Occipital lobe (tissue), 2 donors: ENCODE measurements around the gene ARIH1. TPM values are rescaled to one million over a fixed set of nuclear protein-coding genes. Genes with fewer than 3 reads are reported as not detected.

Experiments used
- DNase-seq: peaks from one replicate; lab custom pipeline; 2025; lab: John Stamatoyannopoulos, UW
- total RNA-seq: library from RNA; depleted of rRNA; stranded (reverse); fragments of >200 nt; gene quantifications from one replicate; pipeline ENCODE4 v1.2.3, GENCODE V29; 2014

ARIH1 gene
- total RNA-seq, 1 donor from 2014 or later, result 42.7 TPM

GRCh38 chr15:72486144-72486543 is 12.0 kb downstream of the ARIH1 start:
- DNase-seq, result no peak

GRCh38 chr15:72487070-72487797 is 13.1 kb downstream of the ARIH1 start:
- DNase-seq, result no peak

DNA sequence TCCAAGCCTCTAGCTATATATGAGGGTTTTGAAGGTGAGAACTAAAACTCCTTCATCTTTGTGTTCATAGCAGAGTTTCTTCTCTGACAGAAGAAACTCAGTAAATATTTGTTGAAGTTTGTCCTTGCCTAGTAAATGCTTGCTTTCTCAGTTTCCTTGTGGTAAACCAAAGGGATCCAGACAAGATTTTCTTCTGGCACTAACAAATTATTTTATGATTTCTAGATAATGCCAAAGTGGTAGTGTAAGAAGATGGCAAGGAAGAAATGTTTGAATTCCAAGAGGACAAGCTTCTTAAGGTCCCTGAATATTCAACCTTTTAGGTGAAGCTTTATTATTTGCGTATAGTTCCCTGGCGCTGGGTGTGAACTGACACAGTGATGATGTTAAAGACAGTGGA is 14.4 kb downstream of the ARIH1 start:
- DNase-seq, result no peak

GRCh38 chr15:72489943-72490554 is 15.9 kb downstream of the ARIH1 start:
- no peak for DNase-seq

DNA sequence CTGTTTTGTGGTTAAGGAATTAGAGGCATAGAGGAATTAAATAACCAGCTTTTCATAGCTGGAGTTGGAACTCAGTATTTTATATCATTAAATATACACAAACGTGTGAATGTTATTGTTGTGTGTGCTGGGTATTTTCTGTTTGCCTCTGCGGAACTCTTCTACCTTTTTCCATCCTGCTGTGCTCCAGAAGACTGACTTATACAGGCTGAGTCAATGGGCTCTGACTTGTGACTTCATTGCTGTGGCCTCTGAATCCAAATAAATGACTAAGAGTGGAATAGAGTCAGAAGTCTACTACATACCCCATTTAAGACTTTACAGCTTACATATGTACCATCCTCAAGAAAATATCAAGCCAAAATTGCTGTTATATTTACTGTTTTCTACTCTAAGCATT is 17.6 kb downstream of the ARIH1 start:
- no peak for DNase-seq

DNA sequence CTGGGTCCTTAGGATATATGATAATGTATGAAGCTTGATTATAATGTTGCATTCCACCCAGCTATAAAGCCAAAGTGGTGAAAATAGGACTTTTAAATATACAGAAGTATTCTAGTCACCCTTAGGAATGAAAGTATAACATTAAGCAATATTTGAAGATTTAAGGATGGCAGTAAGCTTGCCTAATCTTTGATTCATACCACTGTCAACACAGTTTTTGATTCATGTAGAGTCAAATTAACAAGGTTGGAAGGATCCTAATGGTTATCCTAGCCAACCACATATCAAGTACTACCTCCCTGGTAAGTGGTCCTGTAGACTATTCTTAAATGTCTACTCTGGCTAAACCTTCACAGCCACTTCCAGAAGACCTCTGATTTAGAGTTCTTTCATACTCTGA is 18.6 kb downstream of the ARIH1 start:
- no peak for DNase-seq

DNA sequence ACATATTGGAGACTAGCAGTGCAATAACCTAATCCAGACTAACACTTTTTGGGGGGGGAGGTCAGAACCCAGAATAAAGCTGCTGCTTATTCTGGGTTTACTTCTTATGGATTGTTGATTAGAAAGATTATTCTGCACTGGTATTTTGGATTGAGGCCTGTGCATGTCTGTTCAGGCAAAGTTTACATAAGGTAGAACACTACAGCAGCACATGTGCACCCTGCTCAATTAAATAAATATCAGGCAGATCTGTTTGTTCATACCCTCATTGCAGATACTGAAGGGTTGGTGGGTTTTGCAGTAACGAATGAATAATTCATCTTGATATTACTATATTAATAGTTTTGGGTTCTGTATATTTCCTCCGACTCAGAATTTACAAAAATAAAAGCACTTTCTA is 19.1 kb downstream of the ARIH1 start:
- no peak for DNase-seq

GRCh38 chr15:72495007-72495406 is 20.9 kb downstream of the ARIH1 start:
- DNase-seq, result no peak

- DNase-seq, result no peak
Observed at GRCh38 chr15:72496783-72497182, 22.7 kb downstream of the ARIH1 start.

DNA sequence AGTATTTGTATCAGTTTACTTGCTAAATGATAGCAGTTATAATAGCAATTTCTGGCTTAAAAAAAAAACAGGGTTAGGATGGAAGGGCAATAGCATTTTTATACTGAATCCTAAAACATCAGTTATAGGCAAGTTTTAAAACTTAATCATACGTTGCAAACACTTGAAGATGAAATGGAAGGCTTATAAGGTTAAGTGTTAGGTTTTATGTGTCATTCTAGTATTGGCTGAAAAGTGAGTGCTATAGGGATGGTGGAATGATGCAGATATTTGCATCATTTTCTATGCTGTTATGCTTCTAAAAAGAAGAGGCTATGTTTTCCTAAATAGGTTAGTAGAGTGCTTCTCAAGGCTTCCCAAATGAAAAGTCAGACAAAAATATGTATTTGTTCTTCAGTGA is 23.3 kb downstream of the ARIH1 start:
- no peak for DNase-seq

DNA sequence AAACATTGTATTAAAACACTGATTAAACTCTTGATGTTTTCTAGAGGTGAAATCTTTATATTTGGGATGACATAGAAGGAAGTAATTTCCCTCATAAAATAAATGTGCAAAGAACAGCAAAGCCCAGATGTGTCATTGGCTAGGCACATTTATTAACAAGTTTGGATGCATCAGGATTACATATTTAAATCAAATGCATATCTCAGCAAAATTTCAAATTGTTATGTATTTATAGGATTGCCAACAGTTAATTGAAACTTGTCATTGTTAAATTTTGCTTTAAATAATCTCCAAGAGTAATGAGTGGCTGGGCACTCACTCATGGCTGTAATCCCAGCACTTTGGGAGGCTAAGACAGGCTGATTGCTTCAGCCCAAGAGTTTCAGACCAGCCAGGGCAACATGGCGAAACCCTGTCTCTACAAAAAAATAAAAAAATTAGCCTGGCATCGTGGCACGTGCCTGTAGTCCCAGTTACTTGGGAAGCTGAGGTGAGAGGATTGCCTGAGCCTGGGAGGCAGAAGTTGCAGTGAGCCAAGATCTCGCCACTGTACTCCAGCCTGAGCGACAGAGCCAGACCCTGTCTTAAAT is 28.2 kb downstream of the ARIH1 start:
- no peak for DNase-seq

DNA sequence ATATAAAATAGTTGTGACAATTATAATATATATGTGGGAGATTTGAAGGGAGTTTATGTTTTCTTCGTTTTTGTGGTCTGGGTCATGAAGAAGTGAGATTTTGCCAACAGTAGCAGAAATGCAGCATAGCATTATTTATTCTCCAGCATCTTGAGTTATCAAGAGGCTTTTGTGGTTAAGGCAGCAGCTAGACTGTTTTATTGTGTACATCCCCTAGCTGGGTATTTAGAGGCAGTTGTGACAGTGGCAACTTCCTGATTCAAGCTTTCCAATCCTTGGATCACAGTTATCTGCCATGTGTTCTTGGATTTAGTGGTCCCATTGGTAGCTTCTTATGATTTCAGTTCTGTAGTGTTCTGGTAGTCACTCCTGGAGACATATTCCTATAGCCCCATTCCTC is 29.0 kb downstream of the ARIH1 start:
- no peak for DNase-seq

DNA sequence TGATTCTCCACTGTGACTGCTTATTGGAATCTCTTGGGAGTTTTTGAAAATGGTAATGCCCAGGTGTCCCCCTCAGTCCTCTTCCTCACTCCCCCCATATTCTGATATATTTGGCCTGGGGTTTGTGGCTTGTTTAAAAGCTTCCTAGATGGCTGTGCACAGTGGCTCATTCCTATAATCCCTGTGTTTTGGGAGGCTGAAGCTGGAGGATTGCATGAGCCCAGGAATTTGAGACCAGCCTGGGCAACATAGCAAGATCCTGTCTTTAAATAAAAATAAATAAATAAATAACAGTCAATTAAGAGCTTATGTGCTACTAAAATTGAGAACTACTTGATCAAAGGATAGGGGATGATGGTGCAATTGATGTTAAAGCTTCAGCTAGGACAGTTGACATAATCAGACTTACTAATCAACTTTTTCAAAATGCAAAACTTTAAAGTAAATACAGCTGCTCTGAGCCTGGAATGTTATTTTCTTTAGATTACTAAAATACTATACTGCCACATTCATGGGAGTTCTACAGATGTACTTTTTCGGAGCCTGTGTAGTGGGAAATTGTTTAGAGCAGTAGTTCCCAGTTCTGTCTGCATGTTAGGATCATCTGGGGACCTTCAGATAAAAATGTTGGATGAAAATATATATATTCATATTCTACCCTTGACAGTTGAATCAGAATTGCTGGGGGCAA is 33.4 kb downstream of the ARIH1 start:
- DNase-seq, result no peak

- no peak for DNase-seq
Observed at GRCh38 chr15:72509484-72509883, 35.4 kb downstream of the ARIH1 start.

- DNase-seq, result no peak
Observed at GRCh38 chr15:72511536-72511935, 37.4 kb downstream of the ARIH1 start.

DNA sequence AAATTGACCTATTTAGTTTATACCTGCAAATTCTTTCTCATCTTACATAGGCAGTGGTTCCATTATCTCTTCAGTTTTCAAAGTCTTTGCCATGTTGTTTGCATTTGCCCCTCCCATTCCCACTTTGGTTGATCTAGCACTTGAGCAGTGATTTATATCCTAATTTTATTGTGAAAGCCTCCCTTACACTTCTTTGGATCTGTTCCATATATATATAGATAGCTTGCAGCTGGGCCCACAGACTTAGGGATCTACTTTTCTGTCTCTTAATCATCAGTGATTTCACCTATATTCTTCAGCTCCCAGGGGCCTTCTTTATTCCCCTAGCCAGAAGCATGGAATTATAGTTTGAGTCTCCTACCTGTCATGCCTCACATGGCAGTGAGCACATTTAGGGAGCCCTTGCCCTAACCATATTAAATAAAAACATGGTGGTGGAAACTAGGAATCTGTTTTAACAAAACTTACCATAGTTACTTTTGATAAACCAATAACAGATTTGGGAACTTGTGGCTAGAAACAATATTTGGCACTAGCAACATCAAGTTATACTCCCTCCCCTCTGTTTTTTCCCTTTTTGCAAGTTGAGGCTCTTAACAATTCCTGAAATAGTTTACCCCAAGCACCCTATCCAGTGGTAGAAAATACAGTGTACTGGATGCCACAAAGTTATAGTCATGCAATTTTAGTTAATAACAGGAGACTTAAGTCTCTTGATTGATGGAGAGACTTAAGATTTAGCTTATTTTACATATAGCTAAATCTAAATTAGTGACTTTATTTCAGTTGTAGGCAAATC is 41.7 kb downstream of the ARIH1 start:
- DNase-seq, result no peak

DNA sequence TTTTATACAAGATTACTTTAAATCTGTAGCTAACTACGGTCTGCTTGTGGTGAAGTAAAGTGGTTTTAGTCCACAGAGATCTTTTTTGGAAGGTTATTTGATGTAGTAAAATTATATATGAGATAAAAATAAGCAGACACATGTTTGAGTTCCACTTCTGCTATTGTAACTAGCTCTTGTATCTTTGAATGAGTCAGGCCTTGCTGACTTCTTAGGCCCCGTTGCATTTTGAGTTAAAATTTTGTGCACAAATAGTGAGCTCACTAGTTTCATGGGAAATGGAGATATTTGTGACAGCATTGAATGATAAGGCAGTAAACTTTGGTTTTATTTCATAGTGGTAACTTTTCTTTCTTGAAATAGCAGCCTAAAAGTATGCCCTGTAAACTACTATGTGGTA is 42.6 kb downstream of the ARIH1 start:
- DNase-seq, result no peak

DNA sequence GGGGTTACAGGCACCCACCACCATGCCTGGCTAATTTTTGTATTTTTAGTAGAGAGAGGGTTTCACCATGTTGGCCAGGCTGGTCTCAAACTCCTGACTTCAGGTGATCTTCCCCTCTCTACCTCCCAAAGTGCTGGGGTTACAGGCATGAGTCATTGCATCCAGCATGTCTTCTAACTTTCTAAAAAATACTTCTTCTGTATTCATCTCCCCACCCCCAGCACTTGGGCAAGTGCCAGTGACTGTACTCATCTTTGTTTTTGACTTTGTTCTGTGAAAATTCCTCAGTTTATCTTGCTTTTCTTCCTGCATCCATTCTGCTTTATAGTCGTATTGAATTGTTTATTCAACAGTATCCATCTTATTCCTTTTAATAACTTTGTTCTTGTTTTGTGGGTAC is 47.6 kb downstream of the ARIH1 start:
- no peak for DNase-seq

DNA sequence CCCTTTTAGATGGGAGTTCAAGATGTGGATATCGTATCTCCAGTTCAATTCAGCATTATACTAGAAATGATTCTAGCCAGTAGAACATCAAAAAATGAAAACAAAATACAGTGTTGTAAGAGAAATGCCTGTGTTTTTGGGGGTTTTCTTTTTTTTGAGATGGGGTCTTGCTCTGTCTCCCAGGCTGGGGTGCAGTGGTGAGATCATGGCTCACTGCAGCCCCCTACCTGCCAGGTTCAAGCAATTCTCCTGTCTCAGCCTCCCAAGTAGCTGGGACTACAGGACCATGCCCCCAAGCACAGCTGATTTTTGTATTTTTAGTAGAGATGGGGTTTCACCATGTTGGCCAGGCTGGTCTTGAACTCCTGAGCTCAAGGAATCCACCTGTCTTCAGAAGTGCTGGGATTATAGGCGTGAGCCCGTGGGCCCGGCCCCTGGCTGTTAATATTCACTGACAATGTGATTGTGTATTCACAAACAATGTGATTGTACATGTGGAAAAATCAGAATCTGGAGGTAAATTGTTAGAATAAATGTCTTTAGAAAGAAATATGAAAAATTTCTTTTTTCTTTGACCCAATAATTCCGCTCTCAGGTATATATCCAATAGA is 59.0 kb downstream of the ARIH1 start:
- DNase-seq, result no peak

GRCh38 chr15:72534523-72534922 is 60.4 kb downstream of the ARIH1 start:
- DNase-seq, result no peak

GRCh38 chr15:72535911-72536310 is 61.8 kb downstream of the ARIH1 start:
- no peak for DNase-seq
